GM19467 (cell line): Measurements from ENCODE around the gene ELAVL4.

Source experiments
- ATAC-seq: cut with Tn5 transposase; IDR thresholded peaks from one replicate; pipeline ENCODE4 v1.9.1; 2021; ENCODE audit warnings: mild to moderate bottlenecking, moderate library complexity; ENCODE audit not compliant: unreplicated experiment

Gene ELAVL4

GRCh38 chr1:50177994-50178393, 69.3 kb downstream of the ELAVL4 start:
- no peak for ATAC-seq

DNA sequence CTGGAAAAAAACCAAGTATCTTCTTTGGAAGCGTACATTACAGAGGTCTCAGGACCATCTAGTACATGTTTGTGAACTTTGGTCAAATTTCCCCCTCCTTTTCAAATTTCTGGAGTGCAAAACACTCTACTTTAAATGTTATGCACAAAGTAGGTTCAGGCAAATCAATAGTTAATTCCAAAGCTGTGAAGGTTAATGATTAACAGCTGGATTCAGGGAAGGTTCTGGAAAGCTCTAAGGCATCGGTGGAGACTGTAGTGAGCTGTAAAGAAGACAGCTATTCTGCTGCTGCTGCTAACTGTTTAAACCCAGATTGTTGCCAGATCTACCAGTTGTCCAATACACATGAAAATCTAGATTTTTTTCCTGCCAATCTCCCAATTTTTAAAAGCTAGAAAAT, 70.9 kb downstream of the ELAVL4 start:
- ATAC-seq, result no peak

DNA sequence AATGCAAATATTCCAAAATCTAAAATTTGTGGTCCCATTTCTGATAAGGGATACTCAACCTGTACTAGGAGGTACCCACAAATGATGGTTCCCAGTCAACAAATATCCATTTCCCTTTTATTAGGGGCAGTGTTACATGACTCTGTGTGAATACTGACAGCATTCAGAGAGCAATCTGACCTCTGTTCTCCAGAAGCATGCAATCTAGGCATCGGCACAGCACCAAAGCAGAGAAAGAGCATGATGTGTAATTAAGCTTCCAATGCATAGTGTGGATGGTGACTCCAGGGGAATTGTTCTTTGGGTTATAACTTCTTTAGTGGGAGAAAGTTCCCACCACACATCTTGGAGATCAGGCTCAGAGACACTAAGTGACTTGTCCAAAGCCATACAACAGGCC, 71.6 kb downstream of the ELAVL4 start:
- ATAC-seq, result no peak

DNA sequence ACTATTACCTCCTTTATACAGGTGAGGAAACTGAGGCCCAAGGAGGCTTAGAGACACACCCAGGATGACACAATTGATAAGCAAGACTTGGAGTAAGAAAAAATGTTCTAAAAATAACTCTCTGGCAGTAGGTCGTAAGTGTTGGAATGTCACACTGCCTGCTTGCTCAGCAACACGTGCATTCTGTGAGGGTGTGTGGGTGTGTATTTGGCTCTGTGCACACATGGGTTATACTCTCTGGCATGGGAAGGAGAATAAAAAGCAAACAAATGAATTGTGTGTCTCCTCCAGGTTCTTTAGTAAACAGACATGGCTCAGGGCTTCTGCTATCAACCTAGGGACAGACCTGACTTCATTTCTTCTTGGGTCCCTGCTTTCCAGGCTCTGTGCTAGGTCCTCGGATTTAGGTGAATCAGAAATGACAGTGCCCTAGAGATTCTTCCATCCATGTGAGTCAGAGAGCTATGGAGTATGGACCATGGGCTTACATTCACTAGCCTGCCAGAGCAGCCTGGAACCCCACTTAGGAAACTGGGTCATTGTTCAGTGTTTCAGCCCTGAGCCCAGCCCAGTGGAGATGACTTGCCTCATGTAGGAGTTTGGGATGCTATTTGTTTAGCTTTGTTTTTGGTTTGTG, 72.4 kb downstream of the ELAVL4 start:
- no peak for ATAC-seq

DNA sequence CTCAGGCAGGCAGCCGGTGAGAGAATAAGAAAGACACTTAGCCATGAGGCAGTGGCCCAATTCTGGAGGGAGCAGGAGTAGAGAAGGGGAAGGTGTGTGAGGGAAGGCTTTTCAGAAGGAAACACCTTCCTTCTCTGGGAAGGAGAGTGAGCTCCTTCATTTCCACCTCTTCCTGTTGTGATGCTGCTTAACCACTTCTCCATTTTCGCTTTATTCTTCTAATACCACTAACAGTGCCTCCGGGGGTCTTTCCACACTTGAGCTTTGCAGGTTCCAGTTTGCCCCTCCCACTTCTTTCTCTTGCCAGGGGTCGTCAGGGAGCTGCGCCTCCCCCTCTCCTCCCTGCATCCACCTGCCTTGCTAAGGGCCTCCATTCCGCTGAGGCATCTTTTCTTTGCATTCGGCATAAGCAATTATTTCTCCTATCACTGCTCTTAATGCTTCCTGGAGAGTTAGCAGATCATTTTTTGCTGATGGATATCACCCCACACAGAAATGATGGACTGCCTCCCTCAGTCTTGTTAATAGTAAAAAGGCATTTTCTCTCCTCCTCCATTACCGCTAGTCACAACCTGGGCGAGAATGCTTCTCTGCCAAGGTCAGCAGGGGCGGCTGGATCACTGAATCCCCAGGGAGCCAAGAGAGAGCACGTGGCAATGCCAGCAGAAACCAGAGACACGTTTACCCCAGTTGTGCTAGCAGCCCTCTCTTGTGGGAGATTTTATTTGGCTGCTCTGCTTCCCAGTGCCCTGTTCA, 74.8 kb downstream of the ELAVL4 start:
- no peak for ATAC-seq

DNA sequence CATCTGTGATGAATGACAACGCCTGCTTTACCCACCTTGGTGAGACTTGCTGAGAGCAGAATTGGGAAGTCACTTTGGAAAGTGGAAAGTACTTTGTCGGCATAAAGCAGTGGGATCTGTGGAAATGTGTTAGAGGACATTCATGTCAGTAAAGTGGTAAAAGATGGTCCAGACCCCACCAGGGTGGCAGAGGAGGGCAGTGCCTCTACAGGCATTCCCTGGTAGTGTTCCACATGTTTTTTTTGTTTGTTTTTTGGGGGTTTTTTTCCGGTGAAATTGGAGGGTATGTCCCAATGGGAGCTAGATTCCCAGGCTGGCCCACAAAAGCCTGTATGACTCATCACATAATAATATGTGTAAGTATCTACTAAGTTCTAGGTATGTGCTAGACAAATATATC, 80.6 kb downstream of the ELAVL4 start:
- no peak for ATAC-seq

GRCh38 chr1:50193002-50193401, 84.3 kb downstream of the ELAVL4 start:
- ATAC-seq, result no peak

- no peak for ATAC-seq
These were observed 86.5 kb downstream of the ELAVL4 start for GRCh38 chr1:50195205-50195604.

GRCh38 chr1:50196081-50196480, 87.4 kb downstream of the ELAVL4 start:
- no peak for ATAC-seq

- no peak for ATAC-seq
These were observed 88.5 kb downstream of the ELAVL4 start for GRCh38 chr1:50197216-50197615.

DNA sequence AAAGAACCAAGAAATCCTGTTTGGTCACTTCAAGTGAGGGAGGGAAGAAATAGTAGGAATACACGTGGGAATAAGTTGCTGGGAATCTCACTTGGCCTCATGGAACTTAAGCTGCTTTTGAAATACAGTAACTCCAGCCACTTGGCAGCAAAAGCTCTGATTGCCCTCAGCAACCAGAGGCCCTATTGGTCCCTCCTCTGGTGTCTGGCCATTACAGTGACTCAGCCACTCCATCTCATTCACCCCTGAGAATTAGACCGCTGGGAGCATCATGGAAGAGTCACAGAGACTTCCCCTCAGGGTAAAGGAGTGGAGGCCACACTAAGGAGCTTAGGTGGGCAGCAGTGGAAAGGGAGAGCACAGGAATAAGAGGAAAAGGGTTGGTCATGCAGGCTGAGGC, 99.6 kb downstream of the ELAVL4 start:
- ATAC-seq, result no peak

GRCh38 chr1:50208756-50209155, 100.0 kb downstream of the ELAVL4 start:
- no peak for ATAC-seq

DNA sequence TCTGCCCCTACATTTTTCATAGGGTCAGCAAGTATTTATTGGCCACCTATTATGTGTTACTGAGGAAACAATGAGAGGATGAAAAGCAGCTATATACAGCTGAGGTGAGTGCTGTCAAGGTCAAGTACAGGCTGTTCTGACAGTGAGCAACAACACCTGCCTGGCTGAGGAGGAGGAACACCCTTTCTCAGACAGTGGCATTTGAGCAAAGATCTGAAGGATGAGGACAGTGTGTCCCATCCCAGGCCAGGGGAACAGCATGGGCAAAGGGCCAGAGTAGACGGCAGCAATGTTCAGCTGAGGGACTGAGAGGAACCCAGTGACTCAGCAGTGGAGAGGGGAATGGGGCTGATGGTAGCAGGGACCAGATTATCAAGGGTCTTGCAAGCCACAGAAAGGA, 101.0 kb downstream of the ELAVL4 start:
- no peak for ATAC-seq

DNA sequence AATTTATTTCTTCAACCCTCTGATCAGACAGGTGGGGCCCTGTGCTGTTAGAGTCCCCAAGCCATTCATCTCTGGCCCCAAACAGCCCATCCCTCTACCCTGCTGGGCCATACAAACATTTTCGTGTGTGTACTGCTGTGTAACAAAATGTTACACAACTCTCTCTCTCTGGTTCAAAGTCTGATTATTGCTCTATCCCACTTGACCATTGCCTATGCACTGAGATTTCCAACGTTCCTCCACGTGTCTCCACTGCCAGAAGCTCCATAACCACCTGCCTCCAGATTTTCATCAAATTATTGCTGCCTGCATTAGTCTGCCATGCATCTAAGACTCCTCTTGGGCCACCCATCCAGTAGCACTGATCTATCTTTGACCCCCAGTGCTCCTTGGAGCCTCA, 104.8 kb downstream of the ELAVL4 start:
- no peak for ATAC-seq

GRCh38 chr1:50214717-50215116, 106.0 kb downstream of the ELAVL4 start:
- no peak for ATAC-seq

DNA sequence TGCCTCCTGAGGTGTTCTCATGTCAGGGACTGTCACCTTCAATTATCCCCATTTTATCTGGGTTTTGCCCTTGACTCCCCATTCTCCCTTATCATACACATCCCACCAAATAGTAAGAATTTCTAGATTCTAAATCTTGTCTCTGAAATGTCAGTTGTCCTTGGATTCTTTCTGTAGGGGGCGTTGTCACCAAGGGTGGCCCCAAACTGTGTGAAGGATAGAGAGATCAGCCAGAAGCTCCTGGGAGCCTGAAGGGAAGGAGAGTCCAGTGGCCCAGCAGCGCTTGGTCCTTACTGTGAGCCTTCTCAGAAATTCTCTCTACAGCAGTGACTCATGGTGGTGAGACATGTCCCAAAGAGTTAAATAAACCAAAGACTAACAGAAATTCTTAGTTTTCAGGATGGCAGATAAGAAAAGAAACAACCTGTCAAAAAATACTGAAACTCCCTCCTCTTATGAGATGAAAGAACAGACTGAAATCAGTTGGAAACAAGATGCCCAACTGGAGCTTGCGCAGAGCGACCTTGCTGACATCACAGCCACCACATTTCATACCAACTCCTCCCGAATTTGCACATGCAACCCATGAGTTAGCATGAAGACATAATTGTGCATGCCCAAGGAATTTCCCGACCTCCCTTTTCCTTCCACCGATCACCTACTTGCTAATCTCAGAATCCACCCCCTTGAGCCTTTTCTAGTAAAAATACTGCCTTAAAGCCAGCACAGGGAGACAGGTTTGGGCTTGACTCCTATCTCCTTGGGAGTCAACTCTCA, 109.8 kb downstream of the ELAVL4 start:
- ATAC-seq, result no peak

- no peak for ATAC-seq
These were observed 120.2 kb downstream of the ELAVL4 start for GRCh38 chr1:50228871-50229384.

DNA sequence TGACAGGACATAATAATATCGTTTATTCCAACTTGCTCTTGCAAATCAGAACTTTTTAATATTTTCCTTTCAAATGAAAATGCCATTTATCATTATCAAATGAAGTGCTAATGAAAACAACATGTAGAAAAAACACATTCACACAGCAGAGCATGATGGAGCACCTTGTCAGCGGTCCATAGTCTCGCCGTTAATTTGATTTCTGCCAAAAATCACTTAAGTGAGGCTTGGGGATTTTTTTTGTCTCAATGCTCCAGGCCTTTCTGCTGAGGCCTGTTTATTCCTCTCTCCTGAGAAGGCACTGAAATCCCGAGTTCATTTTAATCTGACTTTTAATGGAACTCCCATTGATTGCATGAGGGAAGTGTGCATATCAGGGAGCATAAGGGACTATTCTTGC, 122.5 kb downstream of the ELAVL4 start:
- no peak for ATAC-seq

GRCh38 chr1:50232336-50232735, 123.6 kb downstream of the ELAVL4 start:
- ATAC-seq, result no peak

GRCh38 chr1:50236656-50237055, 127.9 kb downstream of the ELAVL4 start:
- ATAC-seq, result no peak

GRCh38 chr1:50237056-50237455, 128.3 kb downstream of the ELAVL4 start:
- ATAC-seq, result no peak

DNA sequence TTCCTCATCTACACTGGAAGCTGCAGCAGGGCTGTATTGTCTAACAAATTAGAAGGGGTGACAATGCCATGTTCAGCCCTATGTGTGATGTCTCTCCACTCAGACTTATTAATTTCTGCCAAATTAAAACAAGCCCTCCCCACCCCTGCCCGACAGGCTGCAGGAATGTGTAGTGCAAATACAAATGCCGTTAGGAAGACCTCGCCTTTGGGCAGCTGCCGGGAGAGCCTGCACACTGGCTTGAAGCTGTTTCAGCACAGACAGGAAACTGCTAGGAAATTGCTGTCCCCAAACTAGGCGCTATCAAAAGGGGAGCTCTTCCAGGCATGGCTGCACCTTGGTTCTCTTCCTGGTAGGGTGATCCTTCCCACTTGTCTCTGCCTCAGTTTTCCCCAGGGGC, 135.2 kb downstream of the ELAVL4 start:
- no peak for ATAC-seq
